GM12874 (cell line): ENCODE data around the gene IL4R.

Source experiments
- TF ChIP-seq, protein P1 (sequence below): IDR thresholded peaks from 2 replicates; pipeline ENCODE4 v1.5.1; 2011; ENCODE audit warnings: low read depth, mild to moderate bottlenecking, control low read depth, low read length, moderate library complexity; ENCODE audit not compliant: insufficient read depth

IL4R gene

DNA sequence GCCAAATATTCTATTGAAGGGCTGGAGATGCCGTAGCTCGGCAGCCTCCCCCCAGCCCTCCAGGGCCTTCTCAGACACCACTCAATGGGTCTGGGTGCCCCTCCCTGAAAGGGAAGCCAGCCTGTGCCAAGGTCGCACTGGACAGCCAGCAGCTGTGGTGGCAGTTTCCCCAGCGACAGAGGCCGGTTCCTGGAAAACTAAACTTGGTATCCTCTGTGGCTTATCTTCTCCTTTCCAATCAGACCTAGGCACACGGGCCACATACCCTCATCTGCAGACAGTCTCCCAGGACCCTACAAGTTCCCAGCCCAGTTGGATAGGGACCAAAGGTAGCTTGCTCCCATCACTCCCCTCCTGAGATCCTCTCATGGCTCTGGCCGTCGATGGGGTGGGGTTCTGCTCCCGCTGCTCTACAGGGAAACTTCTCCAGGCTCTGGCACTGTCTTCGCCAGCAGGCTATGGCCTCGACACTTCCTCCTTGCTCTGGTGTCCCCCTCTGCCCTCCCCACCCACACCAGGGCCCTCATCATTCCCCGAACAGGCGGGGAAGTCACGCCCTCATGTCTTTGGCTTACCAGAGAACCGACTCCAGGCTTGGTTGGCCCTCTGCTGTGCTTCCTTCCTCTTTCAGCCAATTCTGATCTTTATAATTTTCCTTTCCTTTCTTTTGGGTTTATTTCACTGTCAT lies 69.9 kb downstream of the IL4R start:
- TF ChIP-seq, protein P1, sequence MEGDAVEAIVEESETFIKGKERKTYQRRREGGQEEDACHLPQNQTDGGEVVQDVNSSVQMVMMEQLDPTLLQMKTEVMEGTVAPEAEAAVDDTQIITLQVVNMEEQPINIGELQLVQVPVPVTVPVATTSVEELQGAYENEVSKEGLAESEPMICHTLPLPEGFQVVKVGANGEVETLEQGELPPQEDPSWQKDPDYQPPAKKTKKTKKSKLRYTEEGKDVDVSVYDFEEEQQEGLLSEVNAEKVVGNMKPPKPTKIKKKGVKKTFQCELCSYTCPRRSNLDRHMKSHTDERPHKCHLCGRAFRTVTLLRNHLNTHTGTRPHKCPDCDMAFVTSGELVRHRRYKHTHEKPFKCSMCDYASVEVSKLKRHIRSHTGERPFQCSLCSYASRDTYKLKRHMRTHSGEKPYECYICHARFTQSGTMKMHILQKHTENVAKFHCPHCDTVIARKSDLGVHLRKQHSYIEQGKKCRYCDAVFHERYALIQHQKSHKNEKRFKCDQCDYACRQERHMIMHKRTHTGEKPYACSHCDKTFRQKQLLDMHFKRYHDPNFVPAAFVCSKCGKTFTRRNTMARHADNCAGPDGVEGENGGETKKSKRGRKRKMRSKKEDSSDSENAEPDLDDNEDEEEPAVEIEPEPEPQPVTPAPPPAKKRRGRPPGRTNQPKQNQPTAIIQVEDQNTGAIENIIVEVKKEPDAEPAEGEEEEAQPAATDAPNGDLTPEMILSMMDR: no peak

DNA sequence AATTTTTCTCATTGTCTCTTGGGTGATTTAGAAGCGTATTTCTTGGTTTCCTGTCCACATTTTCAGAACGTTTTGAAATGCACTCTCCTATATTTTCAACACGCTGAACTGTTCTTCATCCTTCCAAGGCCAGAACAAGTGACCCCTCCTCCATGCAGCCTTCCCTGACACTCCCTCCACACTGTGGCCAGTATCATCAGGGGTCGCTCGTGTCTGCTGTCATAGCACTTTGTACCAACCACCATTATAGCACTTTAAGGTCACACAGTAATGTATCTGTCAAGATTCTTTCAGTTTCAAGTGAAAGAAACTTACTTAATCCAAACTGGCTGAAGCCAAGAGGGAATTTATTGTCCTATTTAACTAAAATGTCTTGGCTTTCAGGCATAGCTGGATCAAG lies 70.7 kb downstream of the IL4R start:
- TF ChIP-seq, protein P1: no peak

DNA sequence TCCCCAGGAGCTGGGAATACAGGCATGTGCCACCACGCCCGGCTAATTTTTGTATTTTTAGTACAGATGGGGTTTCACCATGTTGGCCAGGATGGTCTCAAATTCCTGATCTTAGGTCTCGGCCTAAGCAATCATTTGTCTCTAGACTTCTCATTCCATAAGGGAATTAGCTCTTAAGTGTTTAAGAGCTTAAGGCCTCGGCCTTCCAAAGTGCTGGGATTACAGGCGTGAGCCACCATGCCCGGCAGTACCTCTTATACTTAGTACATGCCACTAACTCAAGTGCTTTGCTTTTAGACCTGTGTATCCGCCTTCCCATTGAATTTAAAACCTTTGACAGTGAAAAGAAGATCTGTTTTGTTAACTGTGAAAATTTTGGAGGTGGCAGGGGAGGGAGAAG lies 71.6 kb downstream of the IL4R start:
- TF ChIP-seq, protein P1: no peak

DNA sequence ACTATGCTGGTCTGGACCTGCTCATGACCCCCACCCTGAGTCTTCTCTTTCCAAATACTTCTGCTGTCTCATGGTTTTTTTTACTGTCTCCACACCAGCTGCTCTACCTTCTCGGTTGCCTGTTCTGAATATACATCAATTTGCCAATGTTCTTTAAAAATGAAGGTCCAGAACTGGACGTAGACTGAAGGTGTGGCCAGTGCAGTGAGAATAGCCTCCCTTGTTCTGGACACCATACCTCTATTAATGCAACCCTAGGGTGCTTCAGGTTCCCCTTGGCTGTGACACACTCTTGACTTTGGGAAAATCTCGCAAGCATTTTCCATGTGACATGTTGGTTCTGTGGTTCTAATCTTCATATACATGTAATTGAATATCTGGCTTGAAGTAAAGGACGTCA lies 72.9 kb downstream of the IL4R start:
- TF ChIP-seq, protein P1: no peak

DNA sequence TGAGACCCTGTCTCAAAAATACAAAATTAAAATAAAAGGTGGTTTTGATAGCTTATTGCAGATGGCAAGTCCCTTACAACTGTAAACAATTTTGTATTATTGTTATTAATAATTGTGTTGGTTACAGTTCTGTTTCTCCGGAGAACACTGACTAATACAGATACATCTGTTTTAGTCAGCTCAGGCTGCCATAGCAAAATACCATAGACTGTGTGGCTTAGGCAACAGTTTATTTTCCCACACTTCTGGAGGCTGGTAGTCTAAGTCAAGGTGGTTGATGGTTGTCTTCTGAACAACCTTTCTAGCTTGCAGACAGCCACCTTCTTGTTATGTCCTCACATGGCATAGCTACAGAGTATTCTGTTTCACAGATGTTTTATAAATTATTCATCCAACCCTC lies 74.0 kb downstream of the IL4R start:
- TF ChIP-seq, protein P1: no peak

DNA sequence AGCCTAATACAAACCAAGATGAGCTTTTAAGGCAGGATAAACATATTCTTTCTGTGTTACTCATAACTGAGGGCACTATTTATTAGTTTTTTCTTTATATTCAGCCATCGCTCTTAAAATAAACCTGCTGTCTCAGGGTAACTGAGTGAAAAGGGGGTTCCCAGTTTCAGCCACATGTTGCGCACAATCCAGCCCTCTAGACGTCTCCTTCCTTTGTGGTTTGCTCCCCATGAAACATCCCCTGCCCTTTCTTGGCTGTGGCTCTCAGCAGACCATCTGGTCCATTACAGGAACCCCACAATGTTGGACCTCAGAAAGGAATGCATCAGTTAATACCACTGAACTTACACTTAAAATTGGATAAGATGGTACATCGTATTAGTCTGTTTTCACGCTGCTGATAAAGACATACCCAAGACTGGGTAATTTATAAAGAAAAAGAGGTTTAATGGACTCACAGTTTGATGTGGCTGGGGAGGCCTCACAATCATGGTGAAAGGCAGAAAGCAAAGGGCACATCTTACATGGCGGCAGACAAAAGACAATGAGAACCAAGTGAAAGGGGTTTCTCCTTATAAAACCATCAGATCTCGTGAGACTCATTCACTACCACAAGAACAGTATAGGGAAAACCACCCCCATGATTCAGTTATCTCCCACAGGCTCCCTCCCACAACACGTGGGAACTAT lies 75.6 kb downstream of the IL4R start:
- TF ChIP-seq, protein P1: no peak

DNA sequence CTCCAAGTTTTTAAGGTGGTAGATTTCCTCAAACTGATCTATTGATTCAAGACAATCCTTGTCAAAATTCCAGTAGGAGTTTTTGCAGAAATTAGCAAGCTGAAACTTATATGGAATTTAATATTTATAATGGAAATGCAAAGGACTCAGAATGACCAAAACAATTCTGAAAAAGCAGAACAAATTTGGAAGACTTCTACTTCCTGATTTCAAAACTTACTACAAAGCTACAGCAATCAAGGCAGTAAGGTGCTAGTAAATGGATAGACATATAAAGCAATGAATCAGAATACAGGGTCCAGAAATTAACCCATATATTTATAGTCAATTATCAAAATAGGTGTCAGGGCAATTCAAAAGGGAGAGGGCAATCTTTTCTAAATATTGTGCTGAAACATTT lies 76.4 kb downstream of the IL4R start:
- TF ChIP-seq, protein P1: no peak
